Tibial nerve (tissue), 4 donors: ENCODE results near the gene ZRANB1. TPM values are rescaled to one million over a fixed set of nuclear protein-coding genes. Genes with fewer than 3 reads are reported as not detected.

ENCODE experiments used
- DNase-seq, 2 donors: peaks; one replicate each; pipeline ENCODE4 v3.0.0-alpha.2; 2019; ENCODE audit warnings: low spot score in 2 of 2
- H3K27ac ChIP-seq, 4 donors: fragments of 200-600 bp; sonication (generic) in 3 of 4; one replicate each; pipeline ENCODE4 v1.5.1; 2017 to 2019; ENCODE audit warnings: mild to moderate bottlenecking in 1 of 4
- H3K27me3 ChIP-seq, 2 donors: fragments of 200-600 bp; sonication (generic) in 1 of 2; one replicate each; pipeline versions ENCODE4 v1.5.1 to v1.6.0; 2017 to 2019
- H3K36me3 ChIP-seq, 3 donors: fragments of 200-600 bp; sonication (generic); one replicate each; pipeline ENCODE4 v1.5.1; 2018 to 2019
- H3K4me1 ChIP-seq, 4 donors: fragments of 200-600 bp; sonication (generic) in 3 of 4; one replicate each; pipeline ENCODE4 v1.5.1; 2017 to 2019
- H3K4me3 ChIP-seq, 4 donors: fragments of 200-600 bp; sonication (generic) in 3 of 4; one replicate each; pipeline ENCODE4 v1.5.1; 2017 to 2019; ENCODE audit warnings: mild to moderate bottlenecking in 1 of 4, moderate library complexity in 1 of 4
- H3K9me3 ChIP-seq, 4 donors: fragments of 200-600 bp; sonication (generic) in 3 of 4; one replicate each; pipeline ENCODE4 v1.5.1; 2017 to 2019
- EP300 ChIP-seq, 2 donors: sonication (generic); formaldehyde crosslinking; IDR thresholded peaks; one replicate each; pipeline ENCODE4 v1.6.1; 2017; ENCODE audit warnings: antibody characterized with exemption in 2 of 2, mild to moderate bottlenecking in 1 of 2
- POLR2A ChIP-seq, 2 donors: fragments of 450-650 bp; IDR thresholded peaks; one replicate each; pipeline ENCODE4 v1.6.1; 2017; ENCODE audit warnings: antibody characterized with exemption in 2 of 2, mild to moderate bottlenecking in 2 of 2, moderate library complexity in 2 of 2
- WGBS, 2 donors: methylation state at CpG; one replicate each; pipeline ENCODE4 v1.1.5; 2018; 5-methylcytosine and 5-hydroxymethylcytosine counted together
- small RNA-seq: library from RNA; depleted of rRNA; stranded (forward); fragments of <200 nt; gene quantifications from one replicate; pipeline ENCODE3, GENCODE V24; 2016
- total RNA-seq, 4 donors: library from RNA; depleted of rRNA; stranded (reverse); fragments of >200 nt; gene quantifications; one replicate each; pipeline ENCODE4 v1.1.0, GENCODE V29; 2016
- TF ChIP-seq, protein P1 (sequence below), 5 experiments: fragments of 200-600 bp in 3 of 5; fragments of 450-650 bp in 2 of 5; sonication (generic) in 3 of 5; IDR thresholded peaks; one replicate each; pipeline ENCODE4 v1.5.1; 2016 to 2019; ENCODE audit warnings: antibody characterized with exemption in 5 of 5, mild to moderate bottlenecking in 3 of 5, moderate library complexity in 2 of 5

The ZRANB1 gene
- total RNA-seq, 4 donors from 2014 or later: 22.2 to 33.5 (median 24.2) TPM

GRCh38 chr10:125034675-125035074 lies 92.8 kb downstream of the ZRANB1 start:
- Histone ChIP-seq H3K27me3 (no peaks in the 10 kb centered on the region), H3K27ac (peak overlapping the region in 2 of 4 donors; percentile 16 to 53), H3K36me3 (peaks cover 0 to 32% (median 0%) of the 10 kb centered on the region in 3 donors), H3K4me3 (no peak overlapping the region), H3K4me1 (peaks cover 0 to 51% (median 2%) of the 10 kb centered on the region in 4 donors), H3K9me3 (no peaks in the 10 kb centered on the region)
- no peak for DNase-seq
- TF ChIP-seq POLR2A (IDR thresholded peaks at IDR 0.05) (no peak), EP300 (IDR thresholded peaks at IDR 0.05) (no peak)
- TF ChIP-seq, protein P1, sequence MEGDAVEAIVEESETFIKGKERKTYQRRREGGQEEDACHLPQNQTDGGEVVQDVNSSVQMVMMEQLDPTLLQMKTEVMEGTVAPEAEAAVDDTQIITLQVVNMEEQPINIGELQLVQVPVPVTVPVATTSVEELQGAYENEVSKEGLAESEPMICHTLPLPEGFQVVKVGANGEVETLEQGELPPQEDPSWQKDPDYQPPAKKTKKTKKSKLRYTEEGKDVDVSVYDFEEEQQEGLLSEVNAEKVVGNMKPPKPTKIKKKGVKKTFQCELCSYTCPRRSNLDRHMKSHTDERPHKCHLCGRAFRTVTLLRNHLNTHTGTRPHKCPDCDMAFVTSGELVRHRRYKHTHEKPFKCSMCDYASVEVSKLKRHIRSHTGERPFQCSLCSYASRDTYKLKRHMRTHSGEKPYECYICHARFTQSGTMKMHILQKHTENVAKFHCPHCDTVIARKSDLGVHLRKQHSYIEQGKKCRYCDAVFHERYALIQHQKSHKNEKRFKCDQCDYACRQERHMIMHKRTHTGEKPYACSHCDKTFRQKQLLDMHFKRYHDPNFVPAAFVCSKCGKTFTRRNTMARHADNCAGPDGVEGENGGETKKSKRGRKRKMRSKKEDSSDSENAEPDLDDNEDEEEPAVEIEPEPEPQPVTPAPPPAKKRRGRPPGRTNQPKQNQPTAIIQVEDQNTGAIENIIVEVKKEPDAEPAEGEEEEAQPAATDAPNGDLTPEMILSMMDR (IDR thresholded peaks at IDR 0.05): no peak
- 54 to 65% methylated on average over 3 of the region's 3 CpGs for WGBS, 2 donors

DNA sequence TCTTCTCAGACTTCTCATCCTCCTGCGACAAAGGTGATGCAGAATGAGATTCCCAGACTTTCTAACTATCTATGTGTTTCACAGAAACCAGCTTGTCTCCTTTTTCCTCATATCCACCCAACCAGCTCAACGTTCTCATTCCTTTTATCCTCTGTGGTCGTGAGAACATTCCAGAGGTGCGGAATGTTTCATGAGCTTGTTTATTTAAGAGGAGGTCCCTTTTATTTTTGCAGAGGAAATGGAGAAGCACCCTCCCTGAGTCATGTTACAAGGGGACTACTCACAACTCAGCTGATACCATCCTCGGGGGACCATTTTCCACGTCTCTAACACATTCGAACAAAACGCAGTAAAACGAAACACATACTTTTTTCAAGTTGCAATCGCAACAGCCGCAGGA lies 93.2 kb downstream of the ZRANB1 start:
- peaks cover 0 to 54% (median 2%) of the 10 kb centered on the region in 4 donors for H3K4me1 ChIP-seq
- no peak for DNase-seq
- no peaks in the 10 kb centered on the region for H3K9me3 ChIP-seq
- WGBS, 2 donors: 62 to 64% methylated on average over 11 of the region's 11 CpGs
- H3K36me3 ChIP-seq: peaks cover 0 to 32% (median 0%) of the 10 kb centered on the region in 3 donors
- peak overlapping the region in 2 of 4 donors; percentile 16 to 53 for H3K27ac ChIP-seq
- TF ChIP-seq, protein P1 (IDR thresholded peaks at IDR 0.05): no peak
- TF ChIP-seq EP300 (IDR thresholded peaks at IDR 0.05) (peak in 1 of 2 donors; percentile 7), POLR2A (IDR thresholded peaks at IDR 0.05) (no peak)
- H3K4me3 ChIP-seq: no peak overlapping the region
- no peaks in the 10 kb centered on the region for H3K27me3 ChIP-seq

DNA sequence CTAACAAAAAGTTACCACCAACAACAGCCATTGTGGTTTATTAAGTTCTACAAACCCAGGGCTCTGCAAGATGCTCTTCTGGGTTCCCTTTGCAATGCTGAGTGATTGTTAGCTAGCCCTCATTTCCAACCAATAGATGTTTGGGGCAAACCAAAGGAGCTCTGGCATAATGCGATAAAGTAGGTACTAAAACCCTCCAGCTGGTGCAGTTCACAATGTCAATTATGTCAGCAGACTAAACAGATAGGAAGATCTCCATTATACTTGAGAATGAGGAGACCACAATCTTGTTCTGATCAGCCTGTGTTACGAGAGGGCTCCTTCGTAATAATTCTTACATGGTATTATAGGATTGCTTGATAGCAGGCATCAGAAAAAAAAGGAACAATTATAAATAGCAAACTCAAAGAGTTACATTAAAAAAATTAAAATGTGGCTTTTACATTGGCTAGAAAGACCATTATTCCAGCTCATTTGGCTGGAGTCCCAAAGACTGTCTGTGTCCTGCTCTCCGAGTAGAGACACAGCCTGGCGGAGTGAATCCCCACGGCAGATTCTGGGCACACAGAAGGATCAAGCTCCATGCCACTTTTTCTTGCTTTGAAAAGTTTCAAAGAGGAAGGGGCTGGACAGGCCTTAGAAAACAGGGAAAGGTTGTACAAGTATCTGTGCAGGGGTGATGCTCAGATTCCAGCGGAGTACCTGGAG lies 93.8 kb downstream of the ZRANB1 start:
- H3K27ac ChIP-seq: peak overlapping the region in 2 of 4 donors; percentile 16 to 53
- peaks cover 0 to 50% (median 2%) of the 10 kb centered on the region in 4 donors for H3K4me1 ChIP-seq

GRCh38 chr10:125037145-125037877 lies 95.4 kb downstream of the ZRANB1 start:
- no peaks in the 10 kb centered on the region for H3K9me3 ChIP-seq
- TF ChIP-seq EP300 (IDR thresholded peaks at IDR 0.05) (no peak), POLR2A (IDR thresholded peaks at IDR 0.05) (no peak)
- TF ChIP-seq, protein P1 (IDR thresholded peaks at IDR 0.05): no peak
- H3K4me1 ChIP-seq: peaks cover 0 to 64% (median 2%) of the 10 kb centered on the region in 4 donors
- 75 to 94% methylated on average over 8 of the region's 8 CpGs for WGBS, 2 donors
- H3K4me3 ChIP-seq: no peak overlapping the region
- H3K27me3 ChIP-seq: no peaks in the 10 kb centered on the region
- no peak for DNase-seq
- no peak overlapping the region for H3K27ac ChIP-seq
- peaks cover 0 to 29% (median 0%) of the 10 kb centered on the region in 3 donors for H3K36me3 ChIP-seq

More for the DNA sequence above, 93.8 kb downstream of the ZRANB1 start:
- WGBS, 2 donors: 74 to 75% methylated on average over 7 of the region's 7 CpGs
- no peak for DNase-seq
- peaks cover 0 to 32% (median 0%) of the 10 kb centered on the region in 3 donors for H3K36me3 ChIP-seq
- TF ChIP-seq EP300 (IDR thresholded peaks at IDR 0.05): no peak
- no peak for TF ChIP-seq POLR2A (IDR thresholded peaks at IDR 0.05)
- TF ChIP-seq, protein P1 (IDR thresholded peaks at IDR 0.05): no peak
- no peaks in the 10 kb centered on the region for H3K9me3 ChIP-seq
- no peaks in the 10 kb centered on the region for H3K27me3 ChIP-seq
- no peak overlapping the region for H3K4me3 ChIP-seq

Small RNA genes within 50 kb of the gene (small RNA-seq; reads per million reads assigned to genes)
- not detected for gene MIR4296

Other genes with a start within 250 kb of the ZRANB1 start
- 10 to 100 TPM; 60.8 to 84.8 (median 78.8) TPM for gene FAM53B, start 197.7 kb upstream of the ZRANB1 start, total RNA-seq
- 10 to 100 TPM; 10.0 to 18.4 (median 13.2) TPM for gene EEF1AKMT2, start 150.2 kb upstream of the ZRANB1 start, total RNA-seq
- gene ABRAXAS2, start 140.3 kb upstream of the ZRANB1 start, total RNA-seq: 10 to 100 TPM in 3 of 4 donors, 1 to 10 TPM in 1; 9.8 to 14.2 (median 12.1) TPM
- 10 to 100 TPM; 40.4 to 97.9 (median 62.3) TPM for gene CTBP2, start 218.4 kb downstream of the ZRANB1 start, total RNA-seq